Measurements from ENCODE around the gene CPSF4L.

GRCh38 chr17:73230088-73230487 is 31.6 kb downstream of the CPSF4L start:
- TF ChIP-seq POLR2AphosphoS5 (IDR thresholded peaks at IDR 0.05; ENCODE audit: borderline replicate concordance, low read depth, low read length) (no peak), EZH2 (IDR thresholded peaks at IDR 0.05) (no peak)

Data from SK-N-MC (cell line).